HCT116 (cell line): ENCODE data around the gene GPI. TPM values are rescaled to one million over a fixed set of nuclear protein-coding genes. Genes with fewer than 3 reads are reported as not detected.

ENCODE experiments used
- ATAC-seq: fragments of 200-7000 bp; cut with Tn5 transposase; 2 replicates; pipeline ENCODE4 v1.9.1; 2020; ENCODE audit warnings: mild to moderate bottlenecking, moderate library complexity
- BruUV-seq: library from RNA; stranded (reverse); fragments of 400-500 nt; replicated peaks from 2 replicates; lab custom pipeline; 2021; lab: Mats Ljungman, UMichigan
- CTCF ChIA-PET: fragments of 300-600 bp; sonication (Branson Sonifier 250); formaldehyde crosslinking; loops from one replicate; lab custom pipeline; 2021; ENCODE audit warnings: antibody characterized with exemption; lab: Charles Lee
- POLR2A ChIA-PET: fragments of 300-600, 350-600 bp; sonication (Branson Sonifier 250); formaldehyde crosslinking; loops from one replicate; lab custom pipeline; 2021; ENCODE audit warnings: antibody characterized with exemption; lab: Charles Lee
- RAD21 ChIA-PET, 2 experiments: fragments of 300-600 bp; sonication (Branson Sonifier 250); formaldehyde crosslinking; loops; one replicate each; lab custom pipeline; 2023; ENCODE audit warnings: low total read pairs in 2 of 2; ENCODE audit not compliant: uncharacterized antibody in 2 of 2, unreplicated experiment in 2 of 2, low non-redundant PET in 1 of 2; lab: Charles Lee
- DNase-seq: peaks from one replicate; pipeline ENCODE4 v3.0.0-alpha.2; 2010; ENCODE audit warnings: low read depth, low spot score
- H2AFZ ChIP-seq: fragments of 200-600 bp; shearing (Covaris generic), sonication (generic); 2 replicates; pipeline ENCODE4 v1.6.1; 2017; ENCODE audit warnings: low read depth, mixed run types, mixed read lengths, antibody characterized with exemption, low read length; ENCODE audit not compliant: poor library complexity, severe bottlenecking
- H3K27ac ChIP-seq: 2 replicates; pipeline ENCODE4 v1.5.1; 2012; ENCODE audit warnings: low read depth, low read length
- H3K27me3 ChIP-seq: fragments of 200-600 bp; sonication (generic); 2 replicates; pipeline ENCODE4 v1.6.1; 2016; ENCODE audit warnings: mixed run types, low read length, mixed read lengths; ENCODE audit not compliant: insufficient read depth
- H3K36me3 ChIP-seq, 2 experiments: fragments of 200-500 bp in 1 of 2; fragments of 200-600 bp in 1 of 2; sonication (Bioruptor generic) in 1 of 2; sonication (generic) in 1 of 2; 2 replicates each; pipeline versions ENCODE4 v1.5.1 to v1.6.1; 2014 to 2016; ENCODE audit warnings: low read length in 2 of 2, inconsistent platforms in 1 of 2, mixed read lengths in 1 of 2, mixed run types in 1 of 2; ENCODE audit not compliant: insufficient read depth in 2 of 2, control insufficient read depth in 1 of 2
- H3K4me1 ChIP-seq, 2 experiments: fragments of 200-600 bp in 1 of 2; sonication (generic) in 1 of 2; 2 replicates each; pipeline versions ENCODE4 v1.5.1 to v1.6.1; 2012 to 2017; ENCODE audit warnings: low read length in 2 of 2, inconsistent platforms in 1 of 2, mild to moderate bottlenecking in 1 of 2, mixed read lengths in 1 of 2, mixed run types in 1 of 2, moderate library complexity in 1 of 2; ENCODE audit not compliant: insufficient read depth in 2 of 2, control insufficient read depth in 1 of 2
- H3K4me2 ChIP-seq: fragments of 200-600 bp; sonication (generic); 2 replicates; pipeline ENCODE4 v1.6.1; 2017; ENCODE audit warnings: mixed run types, low read length, mixed read lengths
- H3K4me3 ChIP-seq, 2 experiments: fragments of 200-600 bp in 1 of 2; sonication (generic) in 1 of 2; replicated peaks in 1 of 2; 2 replicates each; pipeline ENCODE4 v1.5.1; 2011 to 2016; ENCODE audit warnings: low read length in 2 of 2, control low read depth in 1 of 2, low read depth in 1 of 2, mild to moderate bottlenecking in 1 of 2, mixed read lengths in 1 of 2, mixed run types in 1 of 2
- H3K79me2 ChIP-seq: fragments of 200-600 bp; sonication (generic); 2 replicates; pipeline ENCODE4 v1.6.1; 2017; ENCODE audit warnings: mild to moderate bottlenecking, mixed run types, low read length, moderate library complexity, mixed read lengths; ENCODE audit not compliant: insufficient read depth
- H3K9ac ChIP-seq: fragments of 200-600 bp; sonication (generic); 2 replicates; pipeline ENCODE4 v1.6.1; 2016; ENCODE audit warnings: low read length, mixed read lengths
- H3K9me2 ChIP-seq: fragments of 200-600 bp; sonication (generic), shearing (Covaris generic); 2 replicates; pipeline ENCODE4 v1.6.1; 2017; ENCODE audit warnings: mixed run types, mild to moderate bottlenecking, moderate library complexity; ENCODE audit not compliant: insufficient read depth
- H3K9me3 ChIP-seq, 2 experiments: fragments of 200-500 bp in 1 of 2; fragments of 200-600 bp in 1 of 2; sonication (Bioruptor generic) in 1 of 2; sonication (generic) in 1 of 2; 2 replicates each; pipeline ENCODE4 v1.6.1; 2014 to 2017; ENCODE audit warnings: low read length in 2 of 2, mixed read lengths in 2 of 2, inconsistent platforms in 1 of 2, low read depth in 1 of 2, mild to moderate bottlenecking in 1 of 2, mixed run types in 1 of 2, moderate library complexity in 1 of 2; ENCODE audit not compliant: control insufficient read depth in 1 of 2, insufficient read depth in 1 of 2
- H4K20me1 ChIP-seq: fragments of 200-600 bp; sonication (generic), shearing (Covaris generic); 2 replicates; pipeline ENCODE4 v1.6.1; 2017; ENCODE audit warnings: mixed run types, mild to moderate bottlenecking, moderate library complexity; ENCODE audit not compliant: insufficient read depth
- EGR1 ChIP-seq: IDR thresholded peaks from 2 replicates; pipeline ENCODE4 v1.6.1; 2012; ENCODE audit warnings: low read depth
- EZH2 ChIP-seq: fragments of 200-600 bp; sonication (generic); IDR thresholded peaks from 2 replicates; pipeline ENCODE4 v1.6.1; 2017; ENCODE audit warnings: antibody characterized with exemption, mixed run types
- EZH2phosphoT487 ChIP-seq: fragments of 200-600 bp; IDR thresholded peaks from 2 replicates; pipeline ENCODE4 v1.6.1; 2018; ENCODE audit warnings: antibody characterized with exemption, borderline replicate concordance
- POLR2A ChIP-seq: IDR thresholded peaks from 2 replicates; pipeline ENCODE4 v1.7.0; 2011; ENCODE audit warnings: borderline replicate concordance; ENCODE audit not compliant: insufficient read depth, insufficient read length; ENCODE audit errors: extremely low read depth
- POLR2AphosphoS5 ChIP-seq: IDR thresholded peaks from 2 replicates; pipeline ENCODE4 v1.6.1; 2011; ENCODE audit warnings: mild to moderate bottlenecking, low read depth, low read length, moderate library complexity
- TCF7L2 ChIP-seq: IDR thresholded peaks from 2 replicates; pipeline ENCODE4 v1.7.0; 2011; ENCODE audit warnings: borderline replicate concordance, inconsistent platforms; ENCODE audit not compliant: insufficient read depth, insufficient read length; ENCODE audit errors: extremely low read depth
- YY1 ChIP-seq: IDR thresholded peaks from 2 replicates; pipeline ENCODE4 v1.6.1; 2011; ENCODE audit warnings: low read length, low read depth, moderate library complexity, mild to moderate bottlenecking; ENCODE audit not compliant: insufficient replicate concordance; ENCODE audit errors: extremely low read depth
- intact Hi-C: fragments of 100-400 bp; cut with micrococcal nuclease; formaldehyde crosslinking; loops from 2 replicates; pipeline ENCODE4 v1.10.0; 2022
- total RNA-seq: library from RNA; stranded (reverse); gene quantifications from one replicate; pipeline ENCODE4 v1.2.1, GENCODE V29; 2021; ENCODE audit not compliant: unreplicated experiment
- TF ChIP-seq, protein P1 (sequence below): IDR thresholded peaks from 2 replicates; pipeline ENCODE4 v1.6.1; 2012
- TF ChIP-seq, protein P2 (sequence below): IDR thresholded peaks from 2 replicates; pipeline ENCODE4 v1.6.1; 2012; ENCODE audit warnings: low read depth
- TF ChIP-seq, protein P3 (sequence below): IDR thresholded peaks from 2 replicates; pipeline ENCODE4 v1.6.1; 2011; ENCODE audit warnings: mild to moderate bottlenecking, low read length, moderate library complexity; ENCODE audit not compliant: insufficient replicate concordance; ENCODE audit errors: extremely low read depth

GPI gene
- total RNA-seq, 1 experiment from 2014 or later: 787 TPM

DNA sequence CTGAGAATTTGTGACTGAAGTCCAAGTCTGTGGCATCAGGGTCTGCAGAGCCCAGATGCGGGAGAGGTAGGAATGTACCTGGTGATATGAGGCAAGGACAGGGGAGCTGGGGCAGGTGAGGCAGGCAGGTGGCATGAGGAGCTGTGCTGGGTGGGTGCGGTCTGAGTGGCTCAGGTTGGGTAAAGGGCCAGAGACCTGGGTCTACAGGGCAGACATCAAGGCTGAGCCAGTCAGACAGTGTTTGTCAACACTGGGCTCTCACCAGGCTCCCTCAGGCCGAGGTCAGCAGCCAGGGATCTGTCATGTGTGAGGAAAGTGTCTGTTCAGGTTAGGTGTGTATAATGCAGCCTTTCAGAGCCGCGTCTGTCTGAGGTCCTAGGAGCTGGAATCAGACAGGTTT is 18.6 kb downstream of the GPI start:
- Histone ChIP-seq H3K36me3 (peaks cover 81 to 89% of the 10 kb centered on the region in 2 experiments), H3K27ac (no peak overlapping the region), H3K27me3 (no peaks in the 10 kb centered on the region), H3K9me2 (no peaks in the 10 kb centered on the region), H2AFZ (no peak overlapping the region), H3K9ac (no peak overlapping the region), H3K4me3 (no peak overlapping the region), H3K9me3 (no peaks in the 10 kb centered on the region), H4K20me1 (no peaks in the 10 kb centered on the region), H3K79me2 (peaks cover 64% of the 10 kb centered on the region), H3K4me2 (no peak overlapping the region), H3K4me1 (no peaks in the 10 kb centered on the region)
- intact Hi-C loops: no loop called here
- ChIA-PET RAD21 (no interaction called here), POLR2A (no interaction called here), CTCF (no interaction called here)
- DNase-seq (no peak), ATAC-seq (no peak)
- TF ChIP-seq, protein P1, sequence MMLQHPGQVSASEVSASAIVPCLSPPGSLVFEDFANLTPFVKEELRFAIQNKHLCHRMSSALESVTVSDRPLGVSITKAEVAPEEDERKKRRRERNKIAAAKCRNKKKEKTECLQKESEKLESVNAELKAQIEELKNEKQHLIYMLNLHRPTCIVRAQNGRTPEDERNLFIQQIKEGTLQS: no peak
- TF ChIP-seq POLR2AphosphoS5 (0 out of 2 replicates have a peak, but pooled peaks have one; percentile 10), EZH2phosphoT487 (no peak), TCF7L2 (no peak), EZH2 (no peak)
- no TSS peak for BruUV-seq

DNA sequence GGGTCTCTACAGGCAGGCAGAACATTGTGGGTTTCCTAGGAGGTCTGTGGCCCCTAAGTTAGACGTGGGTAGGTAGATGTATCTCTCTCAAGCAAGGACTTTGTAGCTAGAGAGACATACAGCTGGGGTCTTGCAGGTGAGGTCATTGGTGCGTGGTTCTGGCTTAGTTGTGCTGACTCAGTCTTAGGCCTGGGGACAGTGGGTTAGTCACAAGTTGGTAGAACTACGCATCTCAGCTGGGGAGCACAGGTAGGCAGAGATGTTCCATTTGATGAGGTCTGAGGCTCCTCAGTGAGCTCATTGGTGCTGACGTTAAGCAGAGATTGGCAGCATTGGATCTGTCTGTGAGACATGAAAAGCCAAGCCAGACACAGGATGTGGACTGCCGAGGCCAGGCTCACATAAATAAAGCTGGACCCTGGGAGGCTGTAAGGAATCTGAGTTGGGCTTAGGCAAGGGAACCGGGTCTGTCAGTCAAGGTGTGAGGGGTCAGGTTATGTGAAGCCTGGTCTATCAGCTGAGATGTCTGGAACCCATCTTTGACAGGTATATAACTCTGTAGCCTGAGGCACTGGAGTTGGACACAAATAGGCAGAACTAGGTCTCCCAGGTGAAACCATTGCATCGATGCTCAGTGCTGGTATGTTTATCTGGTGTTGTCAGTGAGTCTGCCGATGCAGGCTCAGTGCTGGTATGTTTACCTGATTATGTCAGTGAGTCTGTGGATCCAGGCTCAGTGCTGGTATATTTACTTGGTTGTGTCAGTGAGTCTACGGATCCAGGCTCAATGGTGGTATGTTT is 21.8 kb downstream of the GPI start:
- Histone ChIP-seq H3K4me2 (no peak overlapping the region), H3K4me1 (no peaks in the 10 kb centered on the region), H3K4me3 (no peak overlapping the region), H3K36me3 (peaks cover 79 to 92% of the 10 kb centered on the region in 2 experiments), H3K9me2 (no peaks in the 10 kb centered on the region), H4K20me1 (no peaks in the 10 kb centered on the region), H2AFZ (no peak overlapping the region), H3K9me3 (no peaks in the 10 kb centered on the region), H3K27me3 (no peaks in the 10 kb centered on the region), H3K79me2 (peaks cover 78% of the 10 kb centered on the region), H3K9ac (no peak overlapping the region), H3K27ac (no peak overlapping the region)
- intact Hi-C loops: no loop called here
- RAD21 ChIA-PET: no interaction called here
- POLR2A ChIA-PET: no interaction called here
- CTCF ChIA-PET: no interaction called here
- no TSS peak for BruUV-seq
- ATAC-seq (no peak), DNase-seq (no peak)
- TF ChIP-seq, protein P2, sequence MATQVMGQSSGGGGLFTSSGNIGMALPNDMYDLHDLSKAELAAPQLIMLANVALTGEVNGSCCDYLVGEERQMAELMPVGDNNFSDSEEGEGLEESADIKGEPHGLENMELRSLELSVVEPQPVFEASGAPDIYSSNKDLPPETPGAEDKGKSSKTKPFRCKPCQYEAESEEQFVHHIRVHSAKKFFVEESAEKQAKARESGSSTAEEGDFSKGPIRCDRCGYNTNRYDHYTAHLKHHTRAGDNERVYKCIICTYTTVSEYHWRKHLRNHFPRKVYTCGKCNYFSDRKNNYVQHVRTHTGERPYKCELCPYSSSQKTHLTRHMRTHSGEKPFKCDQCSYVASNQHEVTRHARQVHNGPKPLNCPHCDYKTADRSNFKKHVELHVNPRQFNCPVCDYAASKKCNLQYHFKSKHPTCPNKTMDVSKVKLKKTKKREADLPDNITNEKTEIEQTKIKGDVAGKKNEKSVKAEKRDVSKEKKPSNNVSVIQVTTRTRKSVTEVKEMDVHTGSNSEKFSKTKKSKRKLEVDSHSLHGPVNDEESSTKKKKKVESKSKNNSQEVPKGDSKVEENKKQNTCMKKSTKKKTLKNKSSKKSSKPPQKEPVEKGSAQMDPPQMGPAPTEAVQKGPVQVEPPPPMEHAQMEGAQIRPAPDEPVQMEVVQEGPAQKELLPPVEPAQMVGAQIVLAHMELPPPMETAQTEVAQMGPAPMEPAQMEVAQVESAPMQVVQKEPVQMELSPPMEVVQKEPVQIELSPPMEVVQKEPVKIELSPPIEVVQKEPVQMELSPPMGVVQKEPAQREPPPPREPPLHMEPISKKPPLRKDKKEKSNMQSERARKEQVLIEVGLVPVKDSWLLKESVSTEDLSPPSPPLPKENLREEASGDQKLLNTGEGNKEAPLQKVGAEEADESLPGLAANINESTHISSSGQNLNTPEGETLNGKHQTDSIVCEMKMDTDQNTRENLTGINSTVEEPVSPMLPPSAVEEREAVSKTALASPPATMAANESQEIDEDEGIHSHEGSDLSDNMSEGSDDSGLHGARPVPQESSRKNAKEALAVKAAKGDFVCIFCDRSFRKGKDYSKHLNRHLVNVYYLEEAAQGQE: no peak
- TF ChIP-seq TCF7L2 (no peak), EGR1 (no peak), POLR2A (no peak), YY1 (no peak)
- TF ChIP-seq, protein P3, sequence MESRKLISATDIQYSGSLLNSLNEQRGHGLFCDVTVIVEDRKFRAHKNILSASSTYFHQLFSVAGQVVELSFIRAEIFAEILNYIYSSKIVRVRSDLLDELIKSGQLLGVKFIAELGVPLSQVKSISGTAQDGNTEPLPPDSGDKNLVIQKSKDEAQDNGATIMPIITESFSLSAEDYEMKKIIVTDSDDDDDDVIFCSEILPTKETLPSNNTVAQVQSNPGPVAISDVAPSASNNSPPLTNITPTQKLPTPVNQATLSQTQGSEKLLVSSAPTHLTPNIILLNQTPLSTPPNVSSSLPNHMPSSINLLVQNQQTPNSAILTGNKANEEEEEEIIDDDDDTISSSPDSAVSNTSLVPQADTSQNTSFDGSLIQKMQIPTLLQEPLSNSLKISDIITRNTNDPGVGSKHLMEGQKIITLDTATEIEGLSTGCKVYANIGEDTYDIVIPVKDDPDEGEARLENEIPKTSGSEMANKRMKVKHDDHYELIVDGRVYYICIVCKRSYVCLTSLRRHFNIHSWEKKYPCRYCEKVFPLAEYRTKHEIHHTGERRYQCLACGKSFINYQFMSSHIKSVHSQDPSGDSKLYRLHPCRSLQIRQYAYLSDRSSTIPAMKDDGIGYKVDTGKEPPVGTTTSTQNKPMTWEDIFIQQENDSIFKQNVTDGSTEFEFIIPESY: no peak
